ENCODE data around the gene SNX1. TPM values are rescaled to one million over a fixed set of nuclear protein-coding genes. Genes with fewer than 3 reads are reported as not detected.

SNX1 gene
- total and polyA plus RNA-seq, 2 of the 13 experiments (the other 11 are each of a cell fraction or from before 2014, with no cell fraction given) = 29.3 to 60.1 TPM

DNA sequence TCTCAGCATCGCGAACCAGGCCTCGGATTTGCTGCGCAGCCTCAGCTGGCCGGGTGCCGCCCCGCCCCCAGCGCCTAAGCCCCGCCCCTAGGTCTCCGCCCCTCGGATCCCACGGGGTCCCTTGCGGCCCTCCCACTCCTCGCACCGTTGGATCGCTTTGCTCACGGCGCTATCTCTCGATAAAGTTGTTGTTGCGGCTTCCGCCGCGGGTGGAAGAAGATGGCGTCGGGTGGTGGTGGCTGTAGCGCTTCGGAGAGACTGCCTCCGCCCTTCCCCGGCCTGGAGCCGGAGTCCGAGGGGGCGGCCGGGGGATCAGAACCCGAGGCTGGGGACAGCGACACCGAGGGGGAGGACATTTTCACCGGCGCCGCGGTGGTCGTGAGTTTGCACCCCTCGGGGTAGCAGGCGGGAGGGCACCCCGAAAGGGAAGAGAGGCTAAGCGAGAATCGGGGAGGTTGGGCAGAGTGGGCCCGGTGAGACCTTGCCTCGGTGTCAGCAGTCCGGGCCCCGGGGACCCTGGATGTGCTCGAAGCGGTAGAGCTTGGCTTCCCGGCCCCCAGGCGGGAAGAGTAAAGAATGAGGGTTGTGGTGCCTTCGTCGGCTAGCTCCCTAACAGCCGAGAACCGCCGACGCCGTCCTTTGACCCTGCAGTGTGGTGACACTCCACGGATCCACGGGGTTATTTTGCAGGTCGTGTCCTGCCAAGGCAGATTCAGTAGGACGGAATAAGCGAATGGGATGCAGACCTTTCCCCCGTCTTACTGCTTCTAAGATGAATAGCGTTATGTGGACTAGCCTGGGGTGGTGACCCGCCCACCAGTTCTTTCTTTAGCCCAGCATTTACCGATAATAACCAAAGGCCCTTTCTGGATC, at the start of gene SNX1 (continued):
- TF ChIP-seq KMT2B (CRISPR knock-in tag; IDR thresholded peaks at IDR 0.05) (peak; percentile 95), YEATS2 (CRISPR knock-in tag; IDR thresholded peaks at IDR 0.05; ENCODE audit: borderline replicate concordance) (peak; percentile 93), ZNF558 (CRISPR knock-in tag; IDR thresholded peaks at IDR 0.05; ENCODE audit: borderline replicate concordance) (peak; percentile 76; the same call in 1 of the 2 replicates), NONO (IDR thresholded peaks at IDR 0.05) (no peak), NONO (CRISPR knock-in tag; conservative IDR thresholded peaks at IDR 0.05) (peak; percentile 79), HDAC1 (CRISPR knock-in tag; IDR thresholded peaks at IDR 0.05) (peak; percentile 96), RBFOX2 (IDR thresholded peaks at IDR 0.05; ENCODE audit: low read depth, low read length) (peak; percentile 91), TAF1 (CRISPR knock-in tag; IDR thresholded peaks at IDR 0.05) (peak; percentile 98), TCF12 (IDR thresholded peaks at IDR 0.05) (no peak), TCF12 (CRISPR knock-in tag; IDR thresholded peaks at IDR 0.05) (0 out of 2 replicates have a peak, but pooled peaks have one; percentile 68)
- TF ChIP-seq, protein P1, sequence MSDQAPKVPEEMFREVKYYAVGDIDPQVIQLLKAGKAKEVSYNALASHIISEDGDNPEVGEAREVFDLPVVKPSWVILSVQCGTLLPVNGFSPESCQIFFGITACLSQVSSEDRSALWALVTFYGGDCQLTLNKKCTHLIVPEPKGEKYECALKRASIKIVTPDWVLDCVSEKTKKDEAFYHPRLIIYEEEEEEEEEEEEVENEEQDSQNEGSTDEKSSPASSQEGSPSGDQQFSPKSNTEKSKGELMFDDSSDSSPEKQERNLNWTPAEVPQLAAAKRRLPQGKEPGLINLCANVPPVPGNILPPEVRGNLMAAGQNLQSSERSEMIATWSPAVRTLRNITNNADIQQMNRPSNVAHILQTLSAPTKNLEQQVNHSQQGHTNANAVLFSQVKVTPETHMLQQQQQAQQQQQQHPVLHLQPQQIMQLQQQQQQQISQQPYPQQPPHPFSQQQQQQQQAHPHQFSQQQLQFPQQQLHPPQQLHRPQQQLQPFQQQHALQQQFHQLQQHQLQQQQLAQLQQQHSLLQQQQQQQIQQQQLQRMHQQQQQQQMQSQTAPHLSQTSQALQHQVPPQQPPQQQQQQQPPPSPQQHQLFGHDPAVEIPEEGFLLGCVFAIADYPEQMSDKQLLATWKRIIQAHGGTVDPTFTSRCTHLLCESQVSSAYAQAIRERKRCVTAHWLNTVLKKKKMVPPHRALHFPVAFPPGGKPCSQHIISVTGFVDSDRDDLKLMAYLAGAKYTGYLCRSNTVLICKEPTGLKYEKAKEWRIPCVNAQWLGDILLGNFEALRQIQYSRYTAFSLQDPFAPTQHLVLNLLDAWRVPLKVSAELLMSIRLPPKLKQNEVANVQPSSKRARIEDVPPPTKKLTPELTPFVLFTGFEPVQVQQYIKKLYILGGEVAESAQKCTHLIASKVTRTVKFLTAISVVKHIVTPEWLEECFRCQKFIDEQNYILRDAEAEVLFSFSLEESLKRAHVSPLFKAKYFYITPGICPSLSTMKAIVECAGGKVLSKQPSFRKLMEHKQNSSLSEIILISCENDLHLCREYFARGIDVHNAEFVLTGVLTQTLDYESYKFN (CRISPR knock-in tag; conservative IDR thresholded peaks at IDR 0.05) = peak; percentile 53
- TF ChIP-seq, protein P2, sequence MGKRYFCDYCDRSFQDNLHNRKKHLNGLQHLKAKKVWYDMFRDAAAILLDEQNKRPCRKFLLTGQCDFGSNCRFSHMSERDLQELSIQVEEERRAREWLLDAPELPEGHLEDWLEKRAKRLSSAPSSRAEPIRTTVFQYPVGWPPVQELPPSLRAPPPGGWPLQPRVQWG (CRISPR knock-in tag; IDR thresholded peaks at IDR 0.05; ENCODE audit: borderline replicate concordance, low read depth) = no peak
- TF ChIP-seq, protein P3, sequence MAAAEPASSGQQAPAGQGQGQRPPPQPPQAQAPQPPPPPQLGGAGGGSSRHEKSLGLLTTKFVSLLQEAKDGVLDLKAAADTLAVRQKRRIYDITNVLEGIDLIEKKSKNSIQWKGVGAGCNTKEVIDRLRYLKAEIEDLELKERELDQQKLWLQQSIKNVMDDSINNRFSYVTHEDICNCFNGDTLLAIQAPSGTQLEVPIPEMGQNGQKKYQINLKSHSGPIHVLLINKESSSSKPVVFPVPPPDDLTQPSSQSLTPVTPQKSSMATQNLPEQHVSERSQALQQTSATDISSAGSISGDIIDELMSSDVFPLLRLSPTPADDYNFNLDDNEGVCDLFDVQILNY (CRISPR knock-in tag; conservative IDR thresholded peaks at IDR 0.05) = 0 out of 2 replicates have a peak, but pooled peaks have one; percentile 19
- TF ChIP-seq, protein P4, sequence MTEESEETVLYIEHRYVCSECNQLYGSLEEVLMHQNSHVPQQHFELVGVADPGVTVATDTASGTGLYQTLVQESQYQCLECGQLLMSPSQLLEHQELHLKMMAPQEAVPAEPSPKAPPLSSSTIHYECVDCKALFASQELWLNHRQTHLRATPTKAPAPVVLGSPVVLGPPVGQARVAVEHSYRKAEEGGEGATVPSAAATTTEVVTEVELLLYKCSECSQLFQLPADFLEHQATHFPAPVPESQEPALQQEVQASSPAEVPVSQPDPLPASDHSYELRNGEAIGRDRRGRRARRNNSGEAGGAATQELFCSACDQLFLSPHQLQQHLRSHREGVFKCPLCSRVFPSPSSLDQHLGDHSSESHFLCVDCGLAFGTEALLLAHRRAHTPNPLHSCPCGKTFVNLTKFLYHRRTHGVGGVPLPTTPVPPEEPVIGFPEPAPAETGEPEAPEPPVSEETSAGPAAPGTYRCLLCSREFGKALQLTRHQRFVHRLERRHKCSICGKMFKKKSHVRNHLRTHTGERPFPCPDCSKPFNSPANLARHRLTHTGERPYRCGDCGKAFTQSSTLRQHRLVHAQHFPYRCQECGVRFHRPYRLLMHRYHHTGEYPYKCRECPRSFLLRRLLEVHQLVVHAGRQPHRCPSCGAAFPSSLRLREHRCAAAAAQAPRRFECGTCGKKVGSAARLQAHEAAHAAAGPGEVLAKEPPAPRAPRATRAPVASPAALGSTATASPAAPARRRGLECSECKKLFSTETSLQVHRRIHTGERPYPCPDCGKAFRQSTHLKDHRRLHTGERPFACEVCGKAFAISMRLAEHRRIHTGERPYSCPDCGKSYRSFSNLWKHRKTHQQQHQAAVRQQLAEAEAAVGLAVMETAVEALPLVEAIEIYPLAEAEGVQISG (CRISPR knock-in tag; IDR thresholded peaks at IDR 0.05) = peak; percentile 88
- TF ChIP-seq, protein P5, sequence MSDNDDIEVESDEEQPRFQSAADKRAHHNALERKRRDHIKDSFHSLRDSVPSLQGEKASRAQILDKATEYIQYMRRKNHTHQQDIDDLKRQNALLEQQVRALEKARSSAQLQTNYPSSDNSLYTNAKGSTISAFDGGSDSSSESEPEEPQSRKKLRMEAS (IDR thresholded peaks at IDR 0.05) = peak; percentile 70; the same call in 1 of the 2 replicates
- TF ChIP-seq, protein P6, sequence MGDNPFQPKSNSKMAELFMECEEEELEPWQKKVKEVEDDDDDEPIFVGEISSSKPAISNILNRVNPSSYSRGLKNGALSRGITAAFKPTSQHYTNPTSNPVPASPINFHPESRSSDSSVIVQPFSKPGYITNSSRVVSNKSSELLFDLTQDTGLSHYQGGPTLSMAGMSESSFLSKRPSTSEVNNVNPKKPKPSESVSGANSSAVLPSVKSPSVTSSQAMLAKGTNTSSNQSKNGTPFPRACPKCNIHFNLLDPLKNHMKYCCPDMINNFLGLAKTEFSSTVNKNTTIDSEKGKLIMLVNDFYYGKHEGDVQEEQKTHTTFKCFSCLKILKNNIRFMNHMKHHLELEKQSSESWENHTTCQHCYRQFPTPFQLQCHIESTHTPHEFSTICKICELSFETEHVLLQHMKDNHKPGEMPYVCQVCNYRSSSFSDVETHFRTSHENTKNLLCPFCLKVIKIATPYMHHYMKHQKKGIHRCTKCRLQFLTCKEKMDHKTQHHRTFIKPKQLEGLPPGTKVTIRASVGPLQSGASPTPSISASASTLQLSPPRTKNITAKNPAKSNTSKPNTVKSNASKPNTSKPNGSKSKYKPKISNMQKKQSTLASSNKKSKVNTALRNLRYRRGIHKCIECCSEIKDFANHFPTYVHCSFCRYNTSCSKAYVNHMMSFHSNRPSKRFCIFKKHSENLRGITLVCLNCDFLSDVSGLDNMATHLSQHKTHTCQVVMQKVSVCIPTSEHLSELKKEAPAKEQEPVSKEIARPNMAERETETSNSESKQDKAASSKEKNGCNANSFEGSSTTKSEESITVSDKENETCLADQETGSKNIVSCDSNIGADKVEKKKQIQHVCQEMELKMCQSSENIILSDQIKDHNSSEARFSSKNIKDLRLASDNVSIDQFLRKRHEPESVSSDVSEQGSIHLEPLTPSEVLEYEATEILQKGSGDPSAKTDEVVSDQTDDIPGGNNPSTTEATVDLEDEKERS (CRISPR knock-in tag; IDR thresholded peaks at IDR 0.05) = peak; percentile 73

Data from HepG2 (cell line).